HG03097 (cell line): ENCODE results near the gene GPC6.

Source experiments
- ATAC-seq: cut with Tn5 transposase; IDR thresholded peaks from one replicate; pipeline ENCODE4 v1.9.1; 2021; ENCODE audit not compliant: unreplicated experiment, low FRiP score

The GPC6 gene

DNA sequence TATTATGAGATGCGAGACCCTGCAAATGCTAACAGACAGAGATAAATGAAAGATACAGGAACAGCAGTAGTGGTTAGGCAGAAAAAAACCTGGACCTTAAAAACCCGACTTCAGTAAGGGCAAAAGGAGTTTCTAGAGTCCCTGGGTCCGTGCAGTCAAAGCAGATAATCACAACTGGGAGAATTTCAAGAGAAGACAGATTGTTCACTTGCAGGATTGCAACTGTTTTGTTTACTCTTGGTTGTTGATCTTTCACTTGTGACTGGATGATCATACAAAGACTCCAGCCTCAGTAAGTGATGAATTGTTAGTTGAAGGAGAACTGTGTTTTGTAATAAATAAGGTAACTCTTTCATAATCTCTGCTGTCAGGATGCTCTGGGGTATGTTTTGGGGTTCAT lies 135.1 kb downstream of the GPC6 start:
- ATAC-seq: no peak

DNA sequence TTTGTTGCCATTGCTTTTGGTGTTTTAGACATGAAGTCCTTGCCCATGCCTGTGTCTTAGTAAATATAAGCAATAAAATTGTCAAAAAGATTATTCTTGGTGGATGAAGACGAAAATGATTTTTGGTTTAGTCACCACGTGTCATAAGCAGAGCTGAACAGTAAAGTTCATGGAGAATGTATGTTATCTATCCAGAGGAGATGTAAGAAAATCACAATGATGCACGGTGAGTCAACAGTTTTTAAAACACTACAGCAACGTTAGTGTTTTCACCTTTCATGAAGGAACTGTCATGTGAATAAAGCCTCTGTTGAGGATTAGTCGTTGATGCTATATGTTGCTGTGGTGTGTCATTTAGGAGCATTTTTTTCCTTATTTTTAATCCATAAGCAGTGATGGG lies 137.6 kb downstream of the GPC6 start:
- no peak for ATAC-seq

DNA sequence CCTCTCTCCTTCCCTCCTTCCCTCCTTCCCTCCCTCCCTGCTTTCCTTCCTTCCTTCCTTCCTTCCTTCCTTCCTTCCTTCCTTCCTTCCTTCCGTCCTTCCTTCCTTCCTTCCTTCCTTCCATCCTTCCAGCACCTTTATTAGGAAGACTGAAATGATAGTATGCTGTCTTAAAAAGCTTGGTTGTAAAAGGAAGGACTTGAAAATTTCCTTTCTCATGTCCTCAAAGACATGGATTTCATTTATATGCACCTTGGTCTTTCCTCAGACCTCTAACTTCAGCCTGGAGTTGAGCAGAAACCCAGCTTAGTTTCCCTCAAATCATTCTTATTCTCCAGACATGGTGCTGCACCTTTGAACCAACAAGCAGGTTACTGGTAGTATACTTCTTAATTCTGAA lies 141.7 kb downstream of the GPC6 start:
- no peak for ATAC-seq

DNA sequence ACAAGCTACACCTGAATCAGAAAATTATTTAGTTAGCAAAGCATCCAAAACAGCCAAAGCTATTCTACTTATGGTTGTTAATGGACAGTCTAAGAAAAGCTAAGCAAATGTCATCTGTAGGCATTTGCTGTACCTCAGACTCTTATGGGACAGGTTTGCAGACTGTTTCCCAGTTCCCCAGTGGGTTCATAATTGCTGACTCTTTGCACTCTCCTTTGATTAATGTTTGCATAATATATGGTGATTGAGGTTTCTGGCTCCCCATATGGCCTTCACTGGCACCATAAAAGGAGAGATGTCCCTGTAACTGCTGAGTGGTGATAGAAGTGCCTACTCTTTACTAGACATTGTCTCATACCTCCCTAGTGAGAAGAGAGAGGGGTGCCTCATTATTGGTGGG lies 142.1 kb downstream of the GPC6 start:
- ATAC-seq: no peak

DNA sequence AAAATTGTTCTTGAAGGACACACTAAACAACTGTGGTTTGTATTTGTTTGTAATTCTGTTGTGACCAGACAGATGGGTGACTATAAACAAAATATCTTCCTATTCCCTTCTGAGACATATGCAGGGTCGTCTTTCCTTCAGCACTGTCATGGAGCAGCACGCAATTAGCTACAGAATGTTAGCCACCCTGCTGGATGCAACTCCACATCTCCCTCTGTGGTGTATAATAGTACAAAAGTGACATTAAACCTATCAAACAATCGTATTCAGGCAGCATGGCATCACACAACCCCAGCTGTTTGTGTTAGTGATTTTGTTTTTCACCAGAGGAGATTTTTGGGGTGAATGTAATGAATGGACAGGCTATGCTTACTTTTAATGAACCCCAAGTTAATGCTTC lies 146.2 kb downstream of the GPC6 start:
- no peak for ATAC-seq

DNA sequence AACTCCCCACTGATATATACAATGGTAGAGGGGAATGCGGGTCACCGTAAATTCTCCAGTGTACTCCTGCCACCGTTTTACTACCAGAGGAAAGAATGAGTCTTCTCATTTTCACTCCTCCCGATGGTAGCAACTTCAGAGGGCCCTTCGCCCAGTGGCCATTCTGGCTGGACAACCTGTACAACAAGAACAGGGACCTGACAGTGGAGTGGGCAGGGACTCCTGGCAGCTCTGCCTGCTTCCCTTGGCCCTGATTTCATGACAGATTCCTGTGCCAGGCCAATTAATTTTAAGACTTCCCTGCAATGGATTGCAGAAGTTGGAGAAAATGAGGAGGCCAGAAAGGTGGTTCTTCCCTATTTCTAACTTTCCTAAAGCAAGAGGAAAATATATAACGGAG lies 148.9 kb downstream of the GPC6 start:
- ATAC-seq: no peak

DNA sequence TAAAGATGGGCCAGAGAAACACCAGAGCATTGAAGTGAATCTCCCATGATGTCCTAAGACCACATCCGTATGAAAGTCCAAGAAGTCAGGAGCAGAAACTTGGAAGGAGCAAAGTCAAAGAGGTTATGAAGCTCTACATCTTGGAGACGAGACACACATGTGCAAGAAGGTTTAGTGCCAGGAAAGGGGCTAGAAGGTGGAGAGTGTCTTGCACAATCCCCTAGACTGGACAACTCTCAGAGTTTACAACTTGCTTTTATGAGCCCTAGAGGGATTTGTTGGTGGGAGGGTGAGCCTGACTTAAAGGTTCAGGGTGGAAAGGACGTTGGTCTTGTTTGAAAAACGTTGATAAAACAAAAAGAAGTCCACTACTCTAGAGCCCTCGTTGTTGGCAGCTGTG lies 150.6 kb downstream of the GPC6 start:
- ATAC-seq: no peak

DNA sequence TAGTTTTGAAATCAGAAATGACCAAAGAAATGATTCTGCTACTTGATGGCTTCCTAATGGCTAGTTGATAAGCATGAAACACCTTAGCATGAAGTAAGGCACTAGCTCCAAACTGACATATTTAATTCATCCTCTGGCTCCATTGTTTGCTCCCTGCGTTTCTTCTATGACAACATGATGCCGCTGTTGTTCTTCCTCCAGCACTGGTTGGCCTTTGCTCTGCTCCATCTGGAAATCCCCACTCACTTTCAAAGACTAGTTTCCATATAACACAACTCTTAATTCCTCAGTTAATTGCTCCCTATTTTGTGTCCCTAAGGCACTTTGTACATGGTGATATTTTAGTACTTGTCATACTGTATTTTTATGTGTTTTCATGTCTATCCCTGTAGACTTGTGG lies 151.6 kb downstream of the GPC6 start:
- no peak for ATAC-seq

DNA sequence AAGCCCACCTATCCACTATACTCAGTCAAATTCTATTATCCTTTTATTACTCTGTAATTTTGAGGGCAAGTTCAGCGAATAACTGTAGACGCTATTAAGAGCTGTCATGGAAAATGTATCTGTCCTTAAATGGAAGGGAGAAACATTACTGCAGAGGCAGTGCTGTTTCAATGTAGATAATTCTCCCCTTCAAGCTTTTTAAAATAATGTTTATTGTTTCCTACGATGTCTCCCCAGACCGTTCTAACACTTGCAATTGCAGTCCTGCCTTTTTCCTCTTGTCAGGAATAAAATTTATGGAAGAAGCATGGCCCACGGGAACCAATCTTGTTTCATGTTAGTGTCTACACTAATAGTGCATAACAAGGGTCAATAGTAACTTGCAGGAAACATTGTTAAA lies 159.5 kb downstream of the GPC6 start:
- ATAC-seq: no peak

DNA sequence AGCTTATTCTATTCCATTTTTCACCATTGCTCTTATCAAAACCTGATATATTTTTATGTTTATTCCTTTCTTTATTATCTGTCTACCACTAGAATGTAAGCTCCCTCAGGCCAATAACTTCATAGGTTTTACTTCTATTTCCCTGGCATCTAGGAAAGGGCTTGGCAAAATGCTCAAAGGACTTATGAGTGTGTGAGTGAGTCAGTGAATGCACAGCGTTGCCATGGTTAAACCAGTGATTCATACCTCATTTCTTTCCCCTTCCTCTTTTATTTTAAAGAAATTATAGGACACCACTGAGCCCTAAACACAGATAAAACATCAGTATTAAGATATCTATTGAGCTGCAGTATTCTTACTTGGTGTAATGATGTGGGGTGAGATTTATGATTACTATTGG lies 162.1 kb downstream of the GPC6 start:
- no peak for ATAC-seq

DNA sequence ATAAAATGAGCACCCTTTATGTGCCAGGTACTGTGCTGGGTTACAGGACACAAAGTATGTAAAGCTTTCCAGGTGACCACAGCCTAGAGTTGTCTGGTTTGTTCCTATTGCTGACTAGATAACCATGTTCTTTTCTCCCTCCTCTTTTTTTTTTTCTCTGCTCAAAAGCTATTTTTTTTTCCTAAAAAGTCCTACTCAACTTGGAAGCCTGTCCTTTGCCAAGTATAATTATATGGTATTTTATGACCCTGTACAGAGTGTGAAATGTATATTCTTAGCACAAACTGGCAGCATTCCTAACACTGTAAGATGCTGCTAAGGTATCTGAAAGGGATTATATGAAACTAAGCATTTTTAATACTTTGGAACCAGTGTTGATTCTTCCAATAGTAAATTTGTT lies 171.0 kb downstream of the GPC6 start:
- no peak for ATAC-seq

DNA sequence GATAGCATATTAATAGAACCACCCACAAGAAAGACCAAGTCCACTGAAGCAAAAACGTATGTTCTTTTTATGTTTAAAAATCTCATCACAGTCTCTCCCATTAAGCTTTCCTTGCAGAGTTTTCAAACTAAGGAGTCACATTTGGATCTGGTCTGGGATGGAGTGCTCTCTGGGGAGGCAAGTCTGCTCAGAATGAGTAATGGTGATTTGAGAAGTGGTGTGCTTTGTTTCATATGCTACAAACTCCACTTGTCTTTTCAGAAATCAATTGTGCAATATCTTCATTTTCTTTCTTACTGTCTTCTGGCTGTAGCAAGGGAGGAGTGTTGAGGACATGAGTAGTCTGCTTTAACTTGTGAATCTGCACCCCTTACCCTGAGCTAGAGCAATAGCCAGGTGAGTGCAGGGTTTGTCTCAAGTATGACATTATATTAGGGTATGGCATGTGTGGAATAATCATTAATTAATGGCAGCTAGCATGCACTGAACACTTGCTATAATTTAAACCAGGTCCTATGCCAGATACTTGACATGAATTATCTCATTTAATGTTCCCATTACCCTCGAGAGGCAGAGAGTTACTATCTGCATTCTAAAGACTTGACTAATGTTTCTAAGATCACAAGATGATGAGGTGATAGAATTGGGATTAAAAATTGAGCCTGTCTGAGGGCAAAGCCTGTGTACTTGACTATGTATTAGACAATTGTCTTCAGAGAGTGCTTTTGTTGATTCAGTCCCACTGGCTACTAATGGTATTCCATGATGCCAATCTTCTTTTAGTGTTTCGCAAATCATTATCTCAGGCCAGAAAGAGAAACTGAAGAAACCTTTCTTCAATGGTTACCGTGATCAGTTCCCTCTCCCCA lies 171.8 kb downstream of the GPC6 start:
- no peak for ATAC-seq

DNA sequence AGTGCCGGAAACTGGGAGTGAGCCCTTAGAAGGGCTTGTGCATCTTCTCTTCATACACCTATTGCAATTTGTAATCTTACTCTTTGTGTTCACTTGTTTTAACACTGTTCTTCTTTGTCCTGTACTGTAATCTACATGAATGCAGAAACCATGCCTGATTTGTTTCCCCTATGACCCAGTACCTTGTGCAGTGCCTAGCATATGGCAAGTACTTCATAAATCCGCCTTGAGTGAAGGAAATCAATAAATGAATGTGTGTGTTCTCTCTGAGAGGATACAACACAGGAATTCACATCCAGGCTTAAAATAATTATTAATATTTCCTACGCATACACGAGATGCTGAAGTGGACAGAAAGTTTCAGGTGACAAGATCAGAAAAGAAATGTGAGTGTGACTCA lies 172.6 kb downstream of the GPC6 start:
- ATAC-seq: no peak

DNA sequence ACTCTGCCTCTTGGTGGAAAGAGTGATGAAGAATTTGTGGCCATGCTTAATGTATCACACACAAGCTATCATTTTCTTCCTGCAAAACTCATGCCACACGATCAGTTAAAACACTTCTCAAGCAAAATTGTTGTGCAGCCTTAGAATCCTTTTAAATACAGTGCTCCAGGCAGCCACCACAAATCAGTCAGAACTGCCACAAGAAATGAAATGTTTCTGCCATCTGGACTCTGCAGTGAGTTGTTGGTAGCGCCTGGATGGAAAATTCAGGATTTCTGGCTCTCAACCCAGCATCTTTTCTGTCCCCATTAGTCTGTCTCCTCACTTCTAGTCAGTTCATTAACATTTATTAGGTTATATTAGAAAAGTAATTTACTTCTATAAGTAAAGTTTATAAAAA lies 179.5 kb downstream of the GPC6 start:
- ATAC-seq: no peak

DNA sequence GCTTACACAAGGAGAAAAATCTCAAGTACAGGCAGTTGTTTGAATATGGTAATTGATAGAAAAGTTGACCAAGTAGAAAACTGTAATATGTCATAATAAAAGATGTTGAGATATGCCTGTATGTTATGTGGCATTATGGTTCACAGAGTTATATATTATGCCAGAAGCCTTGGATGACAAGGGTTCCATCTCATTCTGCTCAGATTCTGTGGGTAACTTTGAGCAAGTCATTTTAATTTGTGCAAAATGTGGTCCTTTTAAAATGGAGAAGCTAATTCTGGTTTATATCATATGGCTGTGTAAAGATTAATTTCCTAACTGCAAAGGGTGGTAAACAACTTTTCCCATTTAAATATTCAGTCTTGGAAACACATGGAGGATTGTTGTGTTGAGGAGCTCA lies 180.9 kb downstream of the GPC6 start:
- no peak for ATAC-seq

DNA sequence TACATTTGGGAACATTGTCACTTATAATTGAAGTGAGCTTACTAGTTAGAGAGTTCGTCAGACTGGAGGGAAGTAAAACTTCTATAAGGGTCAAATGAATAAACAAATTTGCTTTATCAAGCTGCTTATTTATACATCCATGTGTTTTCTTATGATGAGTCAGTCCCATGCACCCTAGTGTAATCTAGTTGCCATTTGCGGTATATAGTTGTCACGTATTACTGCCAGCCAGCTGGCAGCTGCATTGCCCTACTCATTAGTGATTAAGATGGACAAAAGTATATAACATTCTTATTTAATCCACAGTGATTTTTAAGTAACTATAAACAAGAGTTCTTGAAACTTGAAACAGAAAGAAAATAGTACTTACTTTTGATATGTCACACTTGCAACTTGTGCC lies 182.4 kb downstream of the GPC6 start:
- no peak for ATAC-seq

DNA sequence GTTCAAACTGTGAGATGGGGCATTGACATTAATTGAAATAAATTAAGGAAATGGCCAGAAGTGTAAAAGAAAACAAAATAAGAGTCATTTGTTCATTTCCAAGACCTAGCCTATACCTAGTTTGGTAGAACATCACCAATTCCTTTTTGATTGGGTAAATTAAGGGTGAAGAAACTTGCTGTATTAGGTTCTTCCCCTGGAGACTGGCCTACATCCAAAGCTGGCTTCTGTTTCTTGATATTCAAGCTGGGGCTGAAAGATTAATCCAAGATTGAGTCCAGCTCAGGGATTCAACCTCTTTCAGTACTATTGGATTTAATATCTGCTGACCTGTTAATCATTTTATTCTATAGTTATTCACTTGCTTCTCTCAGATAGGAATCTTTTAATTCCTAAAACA lies 183.2 kb downstream of the GPC6 start:
- ATAC-seq: no peak

DNA sequence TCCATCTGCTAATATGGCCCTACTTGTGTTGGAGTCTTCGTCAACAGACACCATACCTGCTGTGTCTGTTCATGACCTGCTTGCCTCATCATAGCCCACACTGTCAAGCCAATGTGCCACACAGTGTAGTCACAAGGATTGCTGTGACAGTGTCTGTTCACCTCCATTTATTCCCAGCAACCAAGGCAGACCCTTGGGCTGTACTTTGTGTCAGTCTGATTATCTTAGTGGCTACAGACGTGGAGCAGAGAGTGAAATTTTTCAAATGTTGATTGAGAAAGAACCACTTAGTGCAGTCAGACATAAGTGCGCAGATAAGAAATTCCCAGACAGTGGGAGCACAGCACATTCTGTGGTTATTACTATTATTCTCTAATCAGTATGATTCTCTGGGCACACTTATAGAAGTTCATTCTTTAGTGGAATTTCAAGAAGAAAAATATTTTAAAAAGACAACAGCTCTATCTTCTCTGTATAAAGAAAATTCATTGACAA lies 184.6 kb downstream of the GPC6 start:
- no peak for ATAC-seq

DNA sequence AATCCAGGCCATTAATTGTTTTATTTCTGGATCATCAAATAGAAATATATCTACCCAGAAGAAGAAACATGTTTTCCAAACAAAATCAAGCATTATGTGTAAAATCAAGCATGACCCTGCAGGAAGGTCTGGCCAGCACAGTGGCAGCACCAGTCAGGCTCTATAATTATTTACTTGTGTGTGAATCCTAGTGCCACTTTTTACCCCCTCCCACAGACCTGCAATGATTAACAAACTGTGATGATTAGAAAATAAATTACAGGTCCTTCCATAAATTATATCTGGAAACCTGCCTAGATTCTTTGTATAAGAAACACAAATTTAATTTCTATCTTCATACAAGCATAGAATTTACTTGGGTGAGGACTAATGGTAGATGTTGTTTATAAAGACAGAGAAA lies 186.1 kb downstream of the GPC6 start:
- no peak for ATAC-seq

DNA sequence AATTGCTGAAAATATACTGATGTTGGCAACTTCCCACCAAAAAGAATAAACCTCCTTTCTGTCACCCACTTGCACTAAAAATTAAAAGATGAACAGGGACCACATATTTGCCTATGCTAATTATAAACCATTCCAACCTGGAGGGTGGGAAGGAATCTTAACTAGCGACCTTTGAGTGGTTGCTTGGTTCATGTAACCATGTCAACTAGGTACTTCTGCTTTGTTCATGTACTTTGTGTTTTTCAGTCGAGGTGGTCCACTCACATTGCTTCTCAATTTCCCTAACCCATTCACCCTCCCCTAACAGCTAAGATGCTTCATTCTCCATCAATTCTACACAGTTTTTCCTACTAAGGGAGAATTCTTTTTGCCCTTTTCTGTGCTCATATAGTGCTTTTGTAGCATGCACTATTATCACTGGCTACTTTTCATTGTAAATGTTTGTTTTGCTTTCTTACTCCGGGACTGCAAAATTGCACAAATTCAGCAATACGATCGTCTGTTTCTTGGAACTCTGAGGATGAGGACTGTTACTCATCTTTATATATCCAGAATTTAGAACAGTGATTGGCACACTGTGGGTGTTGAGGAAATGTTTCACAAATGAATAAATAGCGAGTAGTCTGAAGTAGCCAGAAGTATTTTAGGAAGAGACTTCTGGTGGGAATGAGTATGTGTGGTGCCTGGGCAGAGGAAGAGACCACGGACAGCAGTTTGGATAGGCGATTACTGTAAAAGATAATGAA lies 187.5 kb downstream of the GPC6 start:
- no peak for ATAC-seq

DNA sequence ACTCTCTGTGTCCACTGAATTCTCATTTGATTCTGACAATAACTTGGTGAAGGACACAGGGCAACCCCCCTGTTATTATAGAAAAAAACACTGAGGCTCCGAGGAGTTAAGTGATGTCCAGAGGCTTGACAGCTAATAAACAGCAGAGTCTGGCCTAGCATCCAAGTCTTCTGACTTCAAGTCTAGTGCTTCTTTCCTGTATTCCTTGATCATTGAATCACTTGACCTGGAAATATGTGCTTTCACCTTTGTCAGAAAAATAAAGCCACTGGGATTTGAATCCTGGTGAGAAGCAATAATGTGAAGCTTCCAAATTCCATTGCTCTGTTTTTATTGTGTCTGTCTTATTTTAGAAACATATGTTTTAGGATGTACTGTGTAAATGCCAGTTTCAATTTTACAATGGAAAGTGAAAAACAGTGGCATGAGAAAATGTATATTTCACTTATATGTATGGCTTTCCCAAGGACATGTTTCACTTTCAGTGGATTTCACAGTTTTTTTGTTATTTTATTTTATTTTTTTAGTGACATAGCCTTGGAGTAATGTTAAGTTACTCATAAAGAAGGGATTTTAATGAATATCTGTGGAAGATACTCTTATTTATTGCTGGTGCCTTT lies 190.2 kb downstream of the GPC6 start:
- no peak for ATAC-seq

DNA sequence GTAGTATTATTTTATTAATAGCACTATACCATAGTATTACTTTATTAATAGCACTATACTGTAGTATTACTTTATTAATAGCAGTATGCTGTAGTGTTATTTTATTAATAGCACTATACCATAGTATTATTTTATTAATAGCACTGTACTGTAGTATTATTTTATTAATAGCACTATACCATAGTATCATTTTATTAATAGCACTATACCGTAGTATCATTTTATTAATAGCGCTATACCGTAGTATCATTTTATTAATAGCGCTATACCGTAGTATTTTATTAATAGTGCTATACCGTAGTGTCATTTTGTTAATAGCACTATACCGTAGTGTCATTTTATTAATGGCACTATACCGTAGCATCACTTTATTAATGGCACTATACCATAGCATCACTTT lies 191.8 kb downstream of the GPC6 start:
- ATAC-seq: no peak
